GM21381 (cell line): Measurements from ENCODE around the gene U2AF1.
"Not testable (repeated sequence)": the region's sequence is repeated elsewhere in the genome, so short reads cannot be mapped to it uniquely, and the experiment has no call there.

Experiments used
- ATAC-seq: cut with Tn5 transposase; IDR thresholded peaks from one replicate; pipeline ENCODE4 v1.9.1; 2021; ENCODE audit warnings: mild to moderate bottlenecking, moderate library complexity; ENCODE audit not compliant: unreplicated experiment

The U2AF1 gene, protein sequence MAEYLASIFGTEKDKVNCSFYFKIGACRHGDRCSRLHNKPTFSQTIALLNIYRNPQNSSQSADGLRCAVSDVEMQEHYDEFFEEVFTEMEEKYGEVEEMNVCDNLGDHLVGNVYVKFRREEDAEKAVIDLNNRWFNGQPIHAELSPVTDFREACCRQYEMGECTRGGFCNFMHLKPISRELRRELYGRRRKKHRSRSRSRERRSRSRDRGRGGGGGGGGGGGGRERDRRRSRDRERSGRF

DNA sequence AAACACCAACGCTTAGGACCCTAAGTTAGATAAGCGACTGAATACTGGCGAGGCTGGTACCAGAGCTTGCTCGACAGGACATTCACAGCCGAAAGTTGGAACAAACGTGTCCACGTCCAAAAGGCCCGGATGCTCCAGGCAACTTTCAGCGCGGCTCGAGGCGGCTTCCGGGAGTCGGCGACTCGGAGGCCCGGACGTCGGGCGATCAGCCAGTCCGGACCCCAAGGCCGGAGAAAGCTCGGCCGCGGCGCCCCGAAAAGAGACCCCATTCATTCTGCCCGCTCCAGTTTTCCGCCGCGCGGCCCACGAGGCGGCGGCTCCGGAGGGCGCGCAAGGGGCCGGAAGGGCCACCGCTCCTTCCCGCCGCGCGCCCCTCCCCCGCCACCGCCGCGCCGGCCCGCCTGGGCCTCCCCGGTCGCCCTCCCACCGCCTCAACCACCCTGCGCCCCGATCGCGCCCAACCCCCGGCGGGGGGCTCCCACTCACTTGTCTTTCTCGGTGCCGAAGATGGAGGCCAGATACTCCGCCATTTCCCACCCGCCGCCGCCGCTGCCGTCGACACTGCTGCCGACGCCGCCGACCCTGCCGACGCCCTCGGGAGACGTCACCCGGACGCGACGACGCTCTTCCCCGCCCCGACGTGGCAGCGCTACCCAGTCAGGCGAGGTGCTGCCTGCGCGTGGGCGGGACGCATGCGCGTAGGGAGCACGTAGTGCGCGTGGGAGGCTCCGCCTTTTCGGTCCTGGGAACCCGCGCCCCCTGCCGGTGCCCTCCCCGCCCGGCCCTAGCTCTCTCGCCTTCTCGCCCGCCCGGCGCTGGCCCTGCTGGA is at the start of gene U2AF1:
TSS of gene U2AF1 (minus strand) at position 606 of the 829 bp plus-strand sequence. CDS start at position 530, 76 bp downstream.
- peak; percentile 77 for ATAC-seq

DNA sequence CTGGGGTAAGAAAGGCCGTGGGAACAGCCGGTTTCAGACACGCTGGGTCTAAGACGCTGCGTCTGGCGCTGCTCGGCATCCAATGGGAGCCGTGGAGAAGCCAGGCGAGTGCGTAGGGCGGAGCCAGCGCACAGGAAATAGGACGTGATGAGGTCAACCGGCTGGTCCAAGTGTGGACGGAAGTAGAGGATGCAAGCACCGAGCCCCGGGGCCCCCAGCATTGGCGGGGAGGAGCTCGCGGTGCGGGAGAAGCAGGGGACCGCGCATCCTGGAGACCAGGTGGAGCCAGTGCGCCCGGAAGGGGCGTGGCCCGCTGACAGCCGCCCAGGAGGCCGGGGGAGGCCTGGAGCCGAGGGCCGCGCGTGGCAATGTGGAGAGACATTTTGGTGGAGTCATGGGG is 46.2 kb upstream of the U2AF1 start:
- not testable (repeated sequence) for ATAC-seq

DNA sequence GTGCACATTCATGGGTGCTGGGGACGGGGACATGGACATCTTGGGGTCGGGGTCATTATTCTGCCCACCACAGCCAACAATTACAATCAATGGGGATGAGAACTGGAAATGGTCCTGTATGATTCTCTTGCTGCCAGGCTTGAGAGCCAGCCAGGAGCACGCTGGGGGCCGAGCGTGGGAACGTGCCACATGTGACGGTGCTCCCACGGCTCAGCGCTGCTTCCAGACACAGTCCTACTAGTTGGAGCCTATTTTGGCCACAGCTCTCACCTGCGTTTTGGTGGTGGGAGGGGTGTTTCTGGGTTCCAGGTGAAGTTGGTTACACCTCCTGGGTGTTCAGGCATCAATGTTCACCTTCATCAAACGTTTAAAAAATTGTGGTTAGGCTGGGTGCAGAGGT is 42.0 kb upstream of the U2AF1 start:
- ATAC-seq, result not testable (repeated sequence)

DNA sequence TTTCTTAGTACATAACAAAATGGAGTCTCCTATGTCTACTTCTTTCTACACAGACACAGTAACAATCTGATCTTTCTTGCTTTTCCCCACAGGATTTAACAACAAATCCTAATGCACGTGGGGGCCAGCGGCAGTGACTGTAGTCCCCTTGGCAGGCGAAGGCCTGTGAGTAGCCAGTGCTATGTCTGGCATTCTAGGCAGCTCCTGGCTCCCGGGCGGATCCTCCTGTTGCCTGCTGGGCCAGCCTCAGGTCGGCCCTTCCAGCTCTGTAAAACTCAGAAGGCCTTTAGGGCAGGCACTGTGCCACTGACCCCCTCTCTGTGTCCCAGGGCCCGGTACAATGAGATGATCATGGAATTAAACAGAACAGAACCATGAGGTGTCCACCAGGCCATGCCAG is 40.6 kb upstream of the U2AF1 start:
- ATAC-seq, result not testable (repeated sequence)

DNA sequence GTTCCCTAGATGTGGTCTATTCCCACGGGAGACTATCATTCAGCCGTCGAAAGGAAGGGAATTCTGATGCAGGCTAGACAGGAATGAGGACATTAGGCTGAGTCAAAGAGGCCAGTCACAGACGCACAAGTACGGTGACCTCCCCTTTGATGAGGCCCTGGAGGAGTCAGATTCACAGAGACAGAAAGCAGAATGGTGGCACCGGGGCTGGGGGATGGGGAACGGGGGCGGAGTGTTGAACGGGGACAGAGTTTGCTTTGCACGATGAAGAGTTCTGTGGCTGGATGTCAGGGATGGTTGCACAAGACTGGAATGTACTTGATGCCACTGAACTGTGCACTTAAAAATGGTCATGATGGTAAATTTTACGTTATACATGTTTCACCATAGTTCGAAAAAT is 39.3 kb upstream of the U2AF1 start:
- ATAC-seq, result not testable (repeated sequence)

DNA sequence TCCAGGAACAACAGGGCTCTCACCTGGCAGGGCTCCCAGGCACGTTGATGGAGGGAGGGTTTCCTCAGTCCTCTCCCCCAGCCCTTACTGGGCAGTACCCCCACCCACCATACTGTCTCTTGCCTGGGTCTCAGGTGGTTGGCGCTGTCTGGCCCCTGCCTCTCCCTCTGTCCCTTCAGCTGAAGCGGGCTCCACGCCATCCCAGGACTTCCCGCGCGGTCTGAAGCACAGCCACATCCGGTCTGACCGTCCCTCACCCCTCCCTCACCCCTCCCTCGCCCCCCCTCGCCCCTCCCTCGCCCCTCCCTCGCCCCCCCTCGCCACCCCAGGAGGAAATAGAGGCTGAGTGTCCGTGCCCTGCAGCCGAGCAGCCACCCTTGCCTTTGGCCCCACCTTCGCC is 34.0 kb upstream of the U2AF1 start:
- ATAC-seq, result not testable (repeated sequence)

DNA sequence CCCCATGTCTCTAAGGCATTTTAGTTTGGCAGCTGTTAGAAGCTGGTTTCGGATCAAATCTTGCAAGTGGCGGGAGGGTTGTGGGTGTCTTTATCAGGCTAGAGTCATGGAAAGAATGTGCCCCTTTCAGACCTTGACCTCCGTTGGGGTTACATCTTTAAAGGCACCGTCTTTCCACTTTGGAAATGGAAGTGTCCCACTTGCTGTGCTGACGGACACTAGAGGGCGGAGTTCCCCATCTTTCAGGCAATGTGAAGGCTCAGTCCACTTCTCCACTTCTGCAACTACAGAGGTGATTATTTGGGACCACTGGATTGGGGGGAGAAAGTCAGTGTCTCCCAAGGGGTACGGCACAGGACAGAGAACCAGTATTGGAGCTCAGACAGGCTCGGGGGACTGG is 31.6 kb upstream of the U2AF1 start:
- not testable (repeated sequence) for ATAC-seq

DNA sequence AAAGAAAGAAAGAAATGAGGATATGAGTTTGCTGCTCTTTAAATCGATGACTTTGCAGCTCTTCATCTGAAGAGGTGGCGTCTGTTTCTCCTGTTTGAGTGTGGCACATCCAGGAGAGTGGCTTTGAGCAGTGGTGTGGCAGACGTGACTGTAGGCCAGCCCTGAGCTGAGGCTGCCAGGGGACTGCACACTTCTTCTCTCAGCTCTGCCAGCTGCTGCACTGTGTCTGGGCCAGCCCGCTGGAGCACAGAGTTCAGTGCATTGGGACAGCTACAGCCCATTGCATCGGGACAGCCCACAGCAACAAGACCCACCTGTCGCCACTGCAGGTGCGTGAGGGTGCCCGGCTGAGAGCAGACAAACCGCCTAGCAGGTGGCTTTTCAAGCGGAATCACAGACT is 27.1 kb upstream of the U2AF1 start:
- not testable (repeated sequence) for ATAC-seq

DNA sequence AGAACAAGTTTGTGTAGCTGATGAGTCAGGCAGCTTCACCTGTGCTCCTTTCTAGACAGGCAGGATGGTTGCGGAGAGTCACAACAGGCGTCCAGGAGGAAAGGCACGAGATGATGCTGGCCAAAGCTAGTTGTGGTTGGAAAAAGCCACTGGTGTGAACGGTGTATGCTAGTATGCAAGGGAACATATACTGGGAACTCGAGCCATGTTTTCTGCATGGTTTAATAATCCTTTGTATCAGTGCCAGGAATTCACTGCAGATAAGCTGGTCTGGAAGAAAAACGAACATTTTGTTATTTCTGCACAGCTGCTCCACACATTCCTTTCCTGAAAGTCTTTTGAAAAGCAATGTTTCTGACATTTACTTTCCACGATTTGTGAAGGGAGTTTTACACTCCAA is 22.7 kb upstream of the U2AF1 start:
- ATAC-seq, result not testable (repeated sequence)

DNA sequence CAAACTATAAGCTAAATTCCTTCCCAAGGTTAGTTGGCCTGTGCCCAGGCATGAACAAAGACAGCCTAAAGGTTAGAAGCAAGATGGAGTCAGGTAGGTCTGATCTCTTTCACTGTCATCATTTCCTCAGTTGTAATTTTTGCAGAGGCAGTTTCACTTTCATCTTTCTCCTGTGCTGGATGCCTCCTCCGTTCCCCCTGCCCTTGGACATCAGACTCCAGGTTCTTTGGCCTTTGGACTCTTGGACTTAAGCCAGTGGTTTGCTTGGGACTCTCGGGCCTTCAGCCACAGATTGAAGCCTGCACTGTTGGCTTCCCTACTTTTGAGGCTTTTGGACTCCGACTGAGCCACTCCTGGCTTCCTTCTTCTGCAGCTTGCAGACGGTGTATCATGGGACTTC is 8.6 kb upstream of the U2AF1 start:
- not testable (repeated sequence) for ATAC-seq

DNA sequence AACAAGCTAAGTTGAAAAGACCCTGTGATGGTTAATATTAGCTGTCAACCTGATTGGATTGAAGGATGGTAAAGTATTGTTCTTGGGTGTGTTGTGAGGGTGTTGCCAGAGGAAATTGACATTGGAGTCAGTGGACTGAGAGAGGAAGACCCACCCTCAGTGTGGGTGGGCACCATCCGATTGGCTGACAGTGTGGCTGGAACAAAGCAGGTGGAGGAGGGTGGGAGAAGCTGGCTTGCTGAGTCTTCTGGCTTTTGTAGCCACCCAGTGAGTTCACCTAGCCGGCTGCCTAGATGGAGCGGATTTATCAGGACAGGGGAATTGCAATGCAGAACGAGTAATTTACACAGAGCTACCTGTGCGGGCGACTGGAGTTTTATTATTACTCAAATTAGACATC is 7.1 kb upstream of the U2AF1 start:
- ATAC-seq, result not testable (repeated sequence)

DNA sequence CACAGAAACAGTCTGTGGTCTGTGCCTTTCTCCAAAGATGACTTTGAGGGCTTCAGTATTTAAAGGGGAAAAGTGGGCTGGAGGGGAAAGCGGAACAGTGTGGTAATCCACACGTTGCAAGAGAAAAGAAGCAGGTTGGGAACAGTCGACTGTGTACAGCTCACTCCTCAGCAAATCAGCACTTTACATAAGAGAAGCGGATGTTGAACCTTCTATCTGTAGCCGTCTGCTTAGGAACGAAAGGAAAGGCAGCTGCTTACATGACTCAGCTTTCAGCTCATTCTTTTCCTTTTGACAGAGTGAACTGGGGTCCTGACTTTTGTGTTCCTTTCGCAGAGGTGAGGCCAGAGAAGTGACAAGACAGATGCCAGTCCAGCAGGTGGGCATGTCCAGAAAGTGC is 1.6 kb upstream of the U2AF1 start:
- not testable (repeated sequence) for ATAC-seq

DNA sequence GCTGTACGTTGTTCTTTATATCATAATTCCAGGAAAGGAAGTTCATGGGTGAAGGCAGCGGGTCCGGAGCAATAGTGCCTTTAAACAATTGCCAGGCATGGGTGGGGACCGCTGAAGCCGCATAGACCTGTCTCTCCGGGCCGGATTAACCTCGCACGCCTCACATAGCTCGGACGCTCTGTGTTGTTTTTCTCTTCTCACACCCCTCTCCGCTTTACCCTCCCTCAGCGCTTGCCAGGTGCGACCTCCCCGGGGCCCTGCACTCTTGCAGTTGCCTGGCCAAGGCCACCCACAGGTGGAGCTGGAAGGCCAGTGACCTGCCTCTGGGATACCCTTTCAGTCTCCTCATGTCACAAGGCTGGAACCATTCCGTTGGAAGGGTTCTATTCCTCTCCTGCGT is 807 bp upstream of the U2AF1 start:
- not testable (repeated sequence) for ATAC-seq

DNA sequence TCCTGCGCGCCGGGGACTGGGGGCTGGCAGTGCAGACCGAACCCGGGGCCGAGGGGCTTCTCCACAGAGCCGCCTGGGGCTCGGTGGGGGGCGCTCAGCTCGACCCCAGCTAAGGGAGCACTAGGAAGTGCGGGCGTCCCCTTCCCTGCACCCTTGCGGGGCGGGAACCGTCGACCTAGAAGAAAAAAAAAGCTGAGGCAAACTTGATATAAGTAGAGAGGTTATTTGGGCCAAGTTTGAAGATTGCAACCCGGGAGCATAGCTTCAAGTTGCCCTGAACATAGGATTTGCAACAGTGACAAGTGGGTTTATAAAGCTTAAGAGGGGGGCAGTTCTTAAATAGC is 396 bp upstream of the U2AF1 start:
- not testable (repeated sequence) for ATAC-seq

DNA sequence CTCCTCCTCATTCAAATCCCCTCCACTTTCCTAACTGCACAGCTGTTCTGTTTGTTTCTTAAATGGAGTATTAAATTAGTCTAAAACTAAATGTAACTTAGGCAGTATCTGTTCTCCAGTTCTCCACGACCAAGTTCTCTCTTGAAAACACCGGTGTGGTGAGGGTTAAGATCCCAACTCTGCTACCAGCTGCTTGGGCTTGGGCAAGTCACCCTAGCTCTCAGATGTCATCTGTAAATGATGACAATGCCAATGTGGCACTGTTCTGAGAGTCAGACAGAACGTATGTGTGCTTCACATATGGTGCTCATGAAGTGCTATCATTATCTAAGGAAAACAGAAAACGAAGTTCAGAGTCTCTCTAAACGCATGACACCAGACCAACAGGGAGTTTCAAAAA is 2.7 kb downstream of the U2AF1 start:
- not testable (repeated sequence) for ATAC-seq

DNA sequence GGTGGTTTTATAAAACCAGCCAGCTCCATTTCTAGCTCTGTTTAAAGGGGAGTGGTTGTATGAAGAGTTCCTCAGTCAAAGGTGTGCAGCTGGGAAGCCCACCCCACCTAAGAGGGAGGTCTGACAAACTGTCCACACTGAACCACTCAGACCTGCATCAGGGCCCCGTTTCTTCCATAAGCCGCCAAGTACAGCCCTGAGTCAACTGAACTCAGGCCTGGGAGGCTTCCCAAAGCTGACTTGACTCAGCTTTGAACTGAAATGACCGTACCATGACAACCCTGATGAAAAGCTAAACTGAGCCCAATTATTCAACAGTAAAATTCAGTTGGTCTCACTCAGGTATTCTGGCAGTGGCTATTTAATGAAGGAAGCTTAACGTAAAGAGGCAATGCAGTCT is 5.1 kb downstream of the U2AF1 start:
- not testable (repeated sequence) for ATAC-seq

DNA sequence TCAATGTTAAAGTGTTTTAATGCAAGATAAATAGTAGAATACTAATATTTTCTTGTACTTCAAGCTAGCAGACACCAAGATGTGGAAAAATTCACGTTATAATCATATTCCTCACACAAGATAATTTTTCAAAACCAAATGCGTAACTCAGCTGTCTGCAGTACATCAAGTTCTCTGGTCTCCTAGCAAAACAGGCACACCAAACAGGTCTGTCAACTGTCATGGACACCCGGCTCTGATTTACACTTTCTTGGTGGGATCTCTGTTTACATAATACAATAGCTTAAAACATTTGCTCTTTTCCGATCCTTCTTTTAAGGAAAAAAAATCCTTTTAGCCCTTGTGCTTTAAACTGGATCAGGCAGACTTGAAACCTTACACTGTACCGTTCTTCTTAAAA is 5.7 kb downstream of the U2AF1 start:
- ATAC-seq, result not testable (repeated sequence)

DNA sequence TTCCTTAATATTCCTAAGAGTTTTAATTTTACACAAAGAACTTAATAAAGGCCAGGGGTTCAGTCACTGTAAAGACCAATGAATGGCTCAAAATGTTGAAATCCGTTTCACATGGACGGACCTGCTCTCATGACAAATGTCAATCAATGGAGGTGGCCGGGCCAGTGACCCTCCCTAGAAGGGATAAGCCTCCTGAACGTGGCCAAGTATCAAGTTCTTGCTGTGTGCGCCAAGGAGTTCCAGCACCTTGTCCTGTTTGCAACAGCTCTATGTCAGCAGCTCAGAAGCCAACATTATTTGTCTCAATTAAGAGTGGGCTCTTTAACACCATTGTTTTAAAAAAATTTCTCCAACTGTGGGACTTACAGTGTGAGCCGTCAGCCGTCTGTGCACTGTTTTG is 6.4 kb downstream of the U2AF1 start:
- not testable (repeated sequence) for ATAC-seq

DNA sequence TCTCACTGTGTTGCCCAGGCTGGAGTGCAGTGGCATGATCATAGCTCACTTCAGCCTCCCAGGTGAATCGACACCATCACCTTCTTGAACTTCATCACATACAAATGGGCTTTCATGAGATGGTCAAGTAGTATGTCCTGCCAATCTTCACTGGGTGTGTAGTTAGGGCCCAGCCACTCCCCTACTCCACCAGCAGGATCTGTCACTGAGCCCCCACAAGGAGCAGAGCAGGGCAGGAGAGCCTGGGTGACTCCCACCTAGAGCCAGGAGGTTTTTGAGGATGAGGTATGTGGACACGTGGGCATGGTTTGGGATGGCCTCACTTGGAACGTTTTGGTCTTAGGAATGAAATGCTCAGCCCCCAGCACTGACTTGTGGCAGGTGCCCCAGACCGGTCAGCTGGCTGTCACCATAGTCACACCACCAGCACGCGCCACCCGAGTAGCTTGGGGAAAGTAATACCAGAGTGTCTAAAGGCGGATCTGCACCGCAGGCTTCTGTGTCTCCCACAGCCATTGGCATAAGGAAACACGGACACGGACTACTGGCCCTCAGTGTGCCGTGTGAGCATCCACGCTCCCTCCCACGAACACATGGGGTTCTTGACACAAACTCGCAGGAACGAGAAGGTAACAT is 15.3 kb downstream of the U2AF1 start:
- not testable (repeated sequence) for ATAC-seq

DNA sequence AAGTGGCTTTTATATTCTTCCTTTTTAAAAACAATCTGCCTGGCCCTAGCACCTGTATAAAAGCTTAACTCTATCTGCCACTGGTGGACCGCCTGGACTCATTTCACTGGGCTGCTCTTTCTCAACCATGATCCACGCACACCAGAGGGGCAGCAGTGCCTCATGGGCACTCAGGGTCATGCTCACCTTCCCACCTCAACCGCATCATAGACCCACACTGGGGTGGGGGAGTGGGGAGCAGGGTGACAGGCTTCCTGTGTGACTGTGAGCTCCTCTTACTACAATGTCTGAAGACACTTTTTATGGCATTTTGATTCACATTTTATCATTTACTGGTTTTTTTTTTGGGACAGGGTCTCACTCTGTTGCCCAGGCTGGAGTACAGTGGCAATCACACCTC is 16.4 kb downstream of the U2AF1 start:
- ATAC-seq, result not testable (repeated sequence)

DNA sequence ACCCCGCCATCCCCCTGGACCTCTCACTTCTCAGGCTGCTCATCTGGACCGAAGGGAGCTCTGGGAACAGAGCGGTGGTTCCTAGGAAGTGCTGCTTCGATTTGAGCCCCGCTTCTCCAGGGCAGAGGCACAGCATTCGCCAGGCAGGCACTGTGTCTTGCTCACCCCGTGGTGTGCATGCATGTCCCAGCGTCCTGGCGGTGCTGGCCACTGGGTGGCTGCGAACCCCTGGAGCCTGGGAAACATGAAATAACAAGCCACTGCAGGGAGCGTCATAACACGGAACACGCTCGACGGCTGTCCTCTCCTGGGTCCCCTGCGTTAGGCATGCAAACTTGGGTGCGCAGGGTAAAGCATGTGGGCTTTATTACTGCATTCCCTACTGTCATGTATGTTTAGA is 17.9 kb downstream of the U2AF1 start:
- not testable (repeated sequence) for ATAC-seq
